GM19025 (cell line): Measurements from ENCODE around the gene FKBP11.

Source experiments
- ATAC-seq: cut with Tn5 transposase; IDR thresholded peaks from one replicate; pipeline ENCODE4 v1.9.1; 2021; ENCODE audit warnings: mild to moderate bottlenecking, low read depth, moderate library complexity; ENCODE audit not compliant: unreplicated experiment

FKBP11 gene

DNA sequence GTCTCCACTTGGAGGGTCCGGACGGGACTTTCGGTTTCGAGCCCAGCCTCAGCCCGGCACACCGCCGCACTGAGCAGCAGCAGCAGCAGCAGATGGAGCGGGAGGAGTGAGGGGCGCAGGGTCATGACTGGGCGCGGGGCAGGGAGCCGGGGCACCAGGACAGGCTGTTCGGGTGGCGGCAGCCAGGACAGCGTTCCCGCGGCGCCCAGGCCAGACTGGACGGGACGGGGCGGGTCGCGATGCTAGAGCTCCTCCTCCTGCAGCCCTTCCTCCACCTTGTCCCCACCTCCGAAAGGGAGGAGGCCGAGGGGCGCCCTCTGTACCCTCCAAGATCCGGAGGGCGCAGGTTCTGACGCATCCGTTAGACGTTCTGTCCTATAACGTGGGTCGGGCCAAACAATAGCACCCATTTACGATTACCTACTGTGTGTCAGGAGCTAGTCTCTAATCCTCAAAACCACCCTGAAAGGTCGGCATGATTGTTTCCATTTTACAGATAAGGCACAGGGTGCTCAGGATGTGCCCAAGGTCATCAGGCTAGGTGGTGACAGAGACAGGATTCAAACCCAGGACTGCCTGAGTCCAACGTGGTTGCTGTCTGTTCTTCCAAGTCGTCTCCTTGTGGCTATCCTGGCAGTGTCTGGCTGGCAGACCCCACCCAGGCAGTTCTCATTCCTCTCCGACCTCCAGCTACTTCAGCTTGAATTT lies at the start of gene FKBP11:
TSS of gene FKBP11 (minus strand) at position 189 of the 708 bp plus-strand sequence. CDS start at position 125, 64 bp downstream.
- peak; percentile 73 for ATAC-seq

DNA sequence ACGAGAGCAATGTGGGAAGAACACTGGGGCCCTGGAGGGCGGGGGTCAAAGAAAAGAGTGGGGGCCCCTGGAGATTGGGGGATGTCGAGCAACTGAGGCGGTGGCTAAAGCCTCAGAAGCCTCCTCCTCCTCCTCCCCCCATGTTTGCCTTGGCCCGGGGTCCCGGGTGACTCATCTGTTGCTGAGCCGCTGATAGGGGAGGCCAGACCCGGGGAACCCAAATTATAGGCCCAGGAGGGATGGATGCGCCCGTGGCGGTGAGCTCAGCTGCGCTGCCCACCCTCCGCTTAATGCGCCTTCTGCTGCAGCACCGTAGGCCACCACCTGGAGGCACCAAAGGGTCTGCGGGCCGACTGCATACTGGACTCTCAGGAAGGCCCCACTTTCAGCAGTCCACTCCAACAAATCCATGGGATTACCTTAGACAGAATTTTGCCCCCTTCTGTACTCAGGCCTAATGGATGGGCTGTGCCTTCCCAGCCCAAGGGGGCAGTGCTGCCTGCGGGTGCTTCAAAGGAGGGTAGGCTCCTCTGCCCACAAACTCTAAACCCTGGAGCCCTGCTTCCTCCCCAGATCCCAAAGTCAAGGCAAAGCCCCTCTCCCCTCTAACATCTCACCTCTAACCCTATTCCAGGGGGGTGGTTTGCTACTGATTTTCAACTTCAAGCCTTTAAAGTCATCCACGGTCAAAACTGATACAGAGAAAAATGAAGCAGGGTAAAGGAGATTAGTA lies 48.8 kb upstream of the FKBP11 start:
- ATAC-seq, result no peak

DNA sequence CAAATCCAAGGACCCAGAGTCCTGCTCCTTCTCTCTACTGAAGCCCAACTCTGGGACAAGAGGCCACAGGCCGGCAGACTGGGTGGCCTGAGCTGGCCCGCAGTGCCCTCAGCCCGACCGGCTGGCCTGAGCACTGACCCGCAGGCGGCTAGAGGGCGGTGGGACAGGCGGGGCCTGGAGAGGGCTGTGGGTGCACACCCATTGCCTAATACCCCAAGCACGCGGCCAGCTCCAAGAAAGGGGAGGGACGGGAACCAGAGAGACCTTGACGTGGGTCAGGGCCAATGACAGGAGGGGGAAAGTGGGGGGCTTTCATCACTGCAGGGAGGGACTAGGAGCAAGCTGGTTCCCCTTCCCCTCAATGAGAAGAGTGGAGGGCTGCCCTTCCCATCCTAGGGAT lies 48.2 kb upstream of the FKBP11 start:
- ATAC-seq, result no peak

DNA sequence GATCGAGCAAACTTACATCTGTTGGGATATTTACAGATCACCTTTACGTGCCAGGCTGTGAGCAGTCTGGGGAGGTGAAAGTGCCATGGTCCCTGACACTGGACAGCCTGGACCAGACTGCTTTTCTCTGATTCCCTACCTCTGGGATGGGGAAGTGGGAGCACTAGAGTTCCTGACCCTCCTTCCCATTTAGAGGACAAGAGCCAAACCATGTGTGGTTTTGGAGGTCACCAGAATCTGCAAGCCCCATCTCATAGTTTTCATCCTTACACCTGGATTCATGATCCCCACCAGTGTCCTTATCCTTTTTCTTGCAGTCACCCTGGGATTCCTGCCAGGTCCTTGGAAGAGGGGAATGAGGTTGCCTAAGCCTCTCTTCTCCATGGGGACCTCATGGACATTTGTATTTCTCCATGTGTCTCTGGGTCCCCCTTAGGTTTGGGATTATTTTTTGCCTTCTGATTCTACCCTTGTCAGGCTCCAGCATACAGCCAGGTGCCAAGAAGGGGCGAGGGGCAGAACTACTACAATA lies 47.7 kb upstream of the FKBP11 start:
- ATAC-seq, result no peak

DNA sequence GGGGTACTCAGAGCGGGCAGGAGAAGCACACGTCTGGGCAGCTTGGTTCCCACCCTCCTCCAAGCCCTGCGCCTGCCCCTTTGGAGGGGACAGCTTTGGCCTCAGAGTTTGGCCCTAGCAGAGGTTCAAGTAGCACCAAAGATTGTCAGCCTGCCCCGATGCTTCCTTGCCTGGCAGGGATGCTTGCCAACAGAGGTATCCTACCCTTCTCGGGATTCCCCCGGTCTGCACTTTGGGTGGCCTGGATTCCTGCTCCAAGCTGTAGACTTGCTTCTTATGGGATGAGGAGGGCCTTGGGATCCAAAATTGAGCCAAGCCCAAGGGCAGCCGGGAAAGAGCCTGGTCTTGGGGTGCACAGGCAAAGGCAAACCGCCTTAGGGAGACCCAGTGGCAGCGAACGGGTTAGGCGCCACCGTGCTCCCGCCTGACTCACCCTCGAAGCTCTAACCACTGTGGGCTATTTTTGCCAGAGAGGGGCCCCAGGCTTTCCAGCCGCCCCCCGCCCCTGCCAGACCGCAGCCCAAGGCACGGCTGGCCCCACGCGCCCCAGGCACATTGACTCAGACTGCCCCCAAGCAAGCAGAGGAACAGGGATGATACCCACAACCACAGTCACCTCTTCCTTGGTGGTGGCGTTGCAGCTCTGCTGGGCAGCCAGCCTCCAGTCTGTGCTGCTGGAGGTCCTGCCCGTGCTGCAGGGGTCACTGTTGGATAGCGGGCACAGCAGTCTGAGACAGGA lies 47.1 kb upstream of the FKBP11 start:
- ATAC-seq, result no peak

DNA sequence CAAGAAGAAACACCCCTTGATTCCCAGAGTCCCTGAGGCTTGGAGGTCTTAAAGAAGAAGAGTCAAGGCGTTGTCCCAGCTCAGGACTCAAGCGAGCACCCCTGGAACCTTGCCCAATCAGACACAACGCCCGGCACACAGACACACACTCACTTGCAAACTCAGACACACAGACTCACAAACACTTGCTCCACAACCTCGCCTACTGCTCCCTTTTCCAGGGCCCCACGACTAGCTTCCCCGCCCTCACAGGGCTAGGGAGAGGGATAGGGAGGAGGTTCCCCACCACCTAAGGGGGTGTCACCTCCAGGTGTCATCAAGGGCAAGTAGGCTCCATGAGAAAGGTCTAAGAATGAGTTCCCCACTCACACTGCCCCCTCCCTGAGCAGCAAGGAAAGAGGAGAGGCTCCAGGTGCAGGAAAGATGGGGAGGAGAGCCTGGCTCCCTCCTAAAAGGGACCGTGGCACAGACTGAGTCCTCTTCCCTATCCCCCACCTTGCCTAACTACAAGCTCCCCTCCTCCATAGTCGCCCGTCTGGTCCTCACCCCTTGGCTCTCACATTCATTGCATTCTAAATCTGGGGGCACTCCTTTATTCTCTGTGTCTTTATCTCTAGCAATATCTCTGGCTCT lies 45.5 kb upstream of the FKBP11 start:
- no peak for ATAC-seq

DNA sequence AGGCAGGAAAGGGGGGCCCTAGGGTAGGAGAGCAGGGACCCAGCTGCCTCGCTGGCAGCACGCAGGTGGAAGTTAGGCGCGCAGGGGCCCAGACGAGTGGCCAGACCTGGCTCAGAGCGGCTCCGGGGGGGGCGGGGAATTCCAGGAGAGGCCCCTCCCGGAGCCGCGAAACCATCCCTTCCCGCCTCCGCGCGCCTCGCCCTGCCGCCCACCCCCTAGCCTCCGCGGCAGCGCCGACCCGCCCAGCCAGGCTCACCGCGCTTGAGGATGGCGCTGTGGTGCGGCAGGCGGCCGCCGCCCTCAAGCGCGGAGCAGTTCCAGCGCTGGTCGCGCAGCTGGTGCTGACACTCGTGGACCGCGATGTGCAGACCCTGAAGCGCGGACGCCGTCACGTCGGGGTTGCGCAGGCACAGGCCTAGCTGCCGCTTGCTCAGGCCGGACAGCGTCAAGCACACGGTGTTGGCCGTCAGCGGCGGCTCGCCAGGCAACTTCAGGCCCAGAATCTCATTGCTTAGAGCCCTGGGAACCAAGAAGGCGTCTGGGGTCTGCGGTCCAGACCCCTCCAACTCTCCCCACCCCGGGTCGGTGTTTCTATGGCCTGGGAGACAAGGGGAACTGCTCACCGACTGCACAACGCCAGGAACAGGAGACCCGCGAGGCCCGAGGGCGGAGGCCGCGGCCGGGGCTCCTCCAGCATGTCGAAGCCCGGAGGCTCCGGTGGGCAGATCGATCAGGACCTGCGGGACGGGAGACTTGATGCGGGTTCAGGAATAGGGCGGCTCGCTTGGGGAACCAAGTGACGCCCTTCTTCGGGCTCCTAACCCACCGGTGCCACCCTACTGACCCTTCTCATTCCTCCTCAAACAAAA lies 44.8 kb upstream of the FKBP11 start:
- ATAC-seq, result no peak

DNA sequence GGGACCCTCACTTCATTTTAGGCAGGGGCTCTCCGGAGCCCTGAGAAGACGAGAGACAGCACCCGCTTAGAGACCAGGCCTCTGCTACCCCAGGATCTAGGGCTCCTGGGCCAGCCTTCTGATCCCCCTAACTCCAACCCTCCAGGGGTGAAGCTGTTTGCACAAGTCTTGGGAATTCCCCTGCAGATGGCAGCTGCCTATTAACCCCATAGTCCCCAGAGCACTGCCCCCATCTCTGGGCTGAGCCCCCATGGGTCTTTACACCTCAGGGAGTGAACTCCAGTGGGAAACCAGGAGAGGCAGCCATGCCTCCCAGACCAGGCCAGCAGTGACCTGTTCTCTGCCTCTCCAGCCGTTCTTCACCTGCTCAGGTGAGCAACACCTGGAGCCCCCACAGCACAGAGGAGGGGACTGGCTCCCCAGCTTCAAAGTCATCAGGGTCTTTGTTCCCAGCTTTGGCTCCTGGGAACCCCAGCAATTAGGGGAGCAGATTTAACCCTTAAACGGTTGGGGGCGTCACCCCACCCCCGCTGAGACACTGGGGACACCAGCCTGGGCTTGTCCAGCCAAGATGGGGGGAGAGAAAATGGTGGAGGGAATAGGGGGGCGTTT lies 44.0 kb upstream of the FKBP11 start:
- no peak for ATAC-seq

DNA sequence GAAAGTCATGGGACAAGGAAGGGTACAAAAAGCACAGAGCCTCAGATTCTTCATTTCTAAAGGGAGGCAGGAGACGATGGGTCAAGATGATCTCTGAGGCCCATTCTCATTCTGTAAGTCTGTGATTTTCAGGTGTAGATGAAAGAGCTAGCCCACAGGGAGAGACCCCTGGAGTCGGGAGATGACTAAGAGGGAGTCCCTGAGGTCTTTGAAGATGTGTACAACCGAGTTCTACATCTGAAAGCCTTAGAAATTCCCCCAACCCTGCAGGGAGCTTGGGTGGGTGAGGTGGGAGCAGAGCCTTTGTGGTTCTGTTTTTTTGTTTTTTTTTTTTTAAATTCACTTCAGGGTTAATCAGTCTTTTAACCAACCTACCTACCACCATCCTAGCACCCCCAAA lies 43.2 kb upstream of the FKBP11 start:
- no peak for ATAC-seq

DNA sequence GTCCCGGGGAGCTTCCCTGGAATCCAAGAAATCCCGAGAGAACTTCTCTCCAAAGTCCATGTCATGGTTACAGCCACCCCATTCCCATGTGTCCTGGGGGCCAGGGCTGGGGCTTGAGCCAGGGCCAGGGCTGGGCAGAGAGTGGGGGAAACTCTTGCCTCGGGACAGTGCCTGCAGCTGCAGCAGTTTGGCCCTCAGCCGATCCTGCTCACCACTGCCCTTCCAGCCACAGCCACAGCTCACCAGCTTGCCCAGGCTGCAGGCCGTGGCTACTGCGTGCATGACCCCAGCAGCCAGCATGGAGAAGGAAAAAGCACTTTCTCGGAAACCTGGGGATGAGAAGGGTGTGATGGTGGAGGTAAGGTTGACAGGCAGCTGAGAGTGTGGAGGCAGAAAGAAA lies 42.7 kb upstream of the FKBP11 start:
- no peak for ATAC-seq

DNA sequence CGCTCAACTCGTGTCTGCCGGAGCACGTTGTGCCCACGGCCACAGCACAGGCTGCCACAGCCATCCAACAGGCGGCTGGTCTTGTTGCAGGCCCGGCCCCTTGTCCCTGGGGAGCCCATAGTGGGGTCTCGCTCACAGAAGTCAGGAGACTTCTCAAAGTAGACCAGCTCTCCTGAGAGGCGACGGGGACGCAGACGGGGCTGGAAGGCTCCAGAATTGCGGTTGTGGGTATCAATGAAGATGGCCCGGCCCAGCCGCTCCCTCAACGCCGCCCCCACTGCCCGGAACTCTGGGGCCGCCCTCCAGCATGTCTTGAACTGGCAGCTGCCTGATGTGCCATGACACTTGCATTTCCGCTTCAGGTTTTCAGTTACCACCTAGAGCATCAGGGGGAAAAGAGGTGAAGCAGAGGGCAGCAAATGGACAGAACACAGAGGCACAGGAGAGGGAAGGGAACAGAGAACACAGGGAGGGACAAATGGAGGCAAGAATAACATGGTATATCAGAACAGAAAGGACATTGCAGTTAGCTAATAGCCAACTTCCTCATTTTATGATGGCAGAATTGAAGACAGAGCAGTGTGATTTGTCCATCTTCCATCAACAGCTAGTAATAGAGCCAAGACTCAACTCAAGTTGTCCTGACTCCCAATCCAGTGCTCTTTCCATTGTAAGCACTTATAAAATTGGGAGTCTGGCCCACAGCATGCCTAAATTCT lies 41.0 kb upstream of the FKBP11 start:
- ATAC-seq, result no peak

DNA sequence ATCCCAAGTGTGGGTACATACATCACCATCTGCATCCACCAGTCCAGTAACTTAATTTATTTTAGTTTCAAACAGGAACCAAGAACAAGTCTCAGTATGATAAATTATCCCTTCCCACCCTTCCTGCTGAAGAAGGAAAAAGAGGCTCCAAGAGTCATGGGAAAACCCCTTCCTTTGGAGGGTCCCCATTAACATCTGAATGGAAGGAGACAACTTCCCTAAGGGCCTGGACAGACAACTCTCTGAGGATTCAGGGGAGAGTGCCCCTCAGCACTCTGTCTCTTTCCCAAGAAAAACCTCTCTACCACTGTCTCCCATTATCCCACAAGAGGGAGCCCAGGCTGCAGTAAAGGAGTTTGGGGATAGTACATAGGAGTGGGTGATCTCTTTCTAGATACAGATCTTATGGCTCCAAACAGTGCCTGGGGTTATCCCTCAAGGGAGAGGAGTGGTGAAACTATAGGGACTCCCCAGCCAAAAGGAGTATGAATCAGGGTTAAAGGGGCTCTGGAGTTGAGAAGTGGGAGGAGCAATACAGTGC lies 40.1 kb upstream of the FKBP11 start:
- ATAC-seq, result no peak

DNA sequence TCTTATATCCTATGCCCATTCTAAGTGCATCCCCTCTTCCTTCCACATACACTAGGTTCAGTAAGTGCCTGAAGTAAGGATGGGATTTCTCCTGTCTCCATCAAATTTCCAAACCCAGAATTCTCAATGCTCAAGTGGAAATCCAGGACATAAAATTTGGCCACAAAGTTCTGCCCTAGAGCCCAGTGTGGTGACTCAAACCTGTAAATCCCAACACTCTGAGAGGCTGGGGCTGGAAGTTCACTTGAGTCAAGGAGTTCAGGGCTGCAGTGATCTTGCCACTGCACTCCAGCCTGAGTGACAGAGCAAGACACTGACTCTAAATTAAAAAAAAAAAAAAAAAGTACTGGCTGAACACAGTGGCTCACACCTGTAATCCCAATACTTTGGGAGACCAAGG lies 36.5 kb upstream of the FKBP11 start:
- ATAC-seq, result no peak

DNA sequence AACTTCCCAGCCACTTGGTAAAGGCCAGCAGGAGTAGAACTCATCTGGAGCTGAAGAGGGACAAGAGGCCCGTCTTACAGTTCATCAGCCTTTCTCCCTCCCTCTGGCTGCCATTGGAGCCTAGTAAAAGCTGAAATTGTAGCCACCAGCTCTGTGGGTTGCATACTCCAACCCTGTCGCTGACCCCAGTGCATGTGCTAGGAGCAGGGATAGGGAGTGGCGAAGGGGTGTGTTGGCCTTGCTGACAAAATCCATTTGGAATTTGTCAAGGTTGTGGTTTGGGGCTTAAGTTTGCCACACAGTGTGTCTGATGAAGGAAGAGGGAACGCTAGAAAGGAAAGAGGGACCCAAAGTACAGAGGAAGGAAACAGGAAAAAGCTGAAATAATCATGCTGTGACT lies 36.0 kb upstream of the FKBP11 start:
- no peak for ATAC-seq

DNA sequence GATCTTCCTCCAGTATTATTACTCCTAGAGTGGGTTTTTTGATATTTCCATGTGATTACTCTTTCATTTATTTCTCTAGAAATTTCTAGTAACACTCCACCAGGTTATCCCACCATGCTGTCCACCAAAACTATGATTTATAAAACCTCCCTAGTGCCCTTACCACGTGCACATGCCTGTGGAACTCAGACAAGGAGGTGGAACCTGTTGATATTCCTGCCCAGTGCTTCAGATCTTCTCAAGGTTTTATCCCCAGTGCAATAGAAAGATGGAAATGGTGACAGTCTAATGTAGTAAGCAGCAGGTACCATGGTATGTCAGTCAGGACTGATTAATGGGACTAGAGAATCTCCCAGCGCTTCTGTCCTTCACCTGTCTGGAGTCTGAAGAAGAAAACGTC lies 35.5 kb upstream of the FKBP11 start:
- ATAC-seq, result no peak

DNA sequence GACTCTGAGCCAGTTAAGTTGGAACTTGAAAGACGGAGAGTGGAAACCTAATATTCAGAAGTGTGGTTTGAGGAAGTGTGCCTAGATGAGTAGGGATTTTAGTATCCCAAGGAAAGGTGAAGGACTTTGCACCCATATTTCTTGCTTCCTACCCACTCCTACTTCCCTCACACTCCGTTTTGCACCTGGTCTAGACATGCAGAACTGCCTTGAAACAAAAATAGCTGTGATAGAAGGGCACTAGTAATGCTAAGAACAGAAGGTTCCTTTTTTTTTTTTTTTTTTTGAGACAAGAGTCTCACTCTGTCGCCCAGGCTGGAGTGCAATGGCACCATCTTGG lies 32.7 kb upstream of the FKBP11 start:
- ATAC-seq, result no peak

DNA sequence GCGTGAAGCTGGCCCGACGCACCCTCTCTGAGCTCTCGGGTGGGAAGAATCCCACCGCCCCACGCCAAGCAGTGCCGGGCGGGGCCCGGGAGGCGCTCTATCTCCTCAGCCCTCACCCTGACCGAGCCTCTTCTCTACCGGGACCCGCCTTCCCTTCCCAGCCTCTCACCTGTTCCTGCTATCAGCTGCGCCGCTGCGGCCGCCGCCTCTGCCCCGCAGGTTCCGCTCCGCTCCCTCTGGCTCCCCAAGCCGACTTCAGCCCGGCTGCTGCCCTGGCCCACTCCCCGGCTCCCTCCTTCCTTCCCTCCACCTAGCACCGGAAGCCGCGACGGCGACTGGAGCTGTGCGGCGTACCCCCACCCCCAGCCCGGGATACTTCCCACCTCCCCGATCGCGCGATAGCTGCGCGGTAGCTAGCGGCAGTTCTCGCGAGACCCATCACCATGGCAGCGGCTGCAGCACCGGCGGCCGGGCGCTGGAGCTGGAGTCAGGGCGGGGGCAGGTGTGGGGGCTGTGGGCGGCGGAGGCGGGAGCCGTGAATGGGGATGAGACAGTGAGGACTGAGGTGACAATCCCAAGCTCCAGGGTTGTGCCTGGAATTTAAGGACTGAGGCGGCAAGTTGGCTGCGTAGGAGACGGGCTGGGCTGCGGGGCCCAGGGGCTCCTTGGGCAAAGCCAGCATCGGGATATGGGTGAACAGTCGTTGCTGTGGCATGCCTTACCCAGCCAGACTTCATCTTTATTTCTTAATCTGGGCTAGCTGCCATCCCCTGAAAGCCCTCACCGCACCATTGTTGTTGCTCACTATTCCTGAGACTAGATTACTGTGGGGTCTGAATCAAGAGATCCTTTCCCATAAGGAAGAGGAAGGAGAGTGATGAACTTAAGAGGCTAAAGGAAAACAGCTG lies 32.1 kb upstream of the FKBP11 start, which contains the start of gene ARF3:
TSS of gene ARF3 (minus strand) at position 347 of the 908 bp plus-strand sequence. CDS start 16,392 bp downstream, outside the sequence.
- ATAC-seq, result peak; percentile 90
